ENCODE data around the gene OR6M1.

OR6M1 gene

GRCh38 chr11:123806249-123806648, at the start of gene OR6M1:
OR6M1 (minus strand) TSS chr11:123806349; CDS start chr11:123806349, 0 bp downstream.
- DNase-seq (ENCODE audit: low read depth): no peak

- DNase-seq (ENCODE audit: low read depth): no peak
Observed at GRCh38 chr11:123853038-123853437, 46.9 kb upstream of the OR6M1 start.

GRCh38 chr11:123852321-123852720, 46.2 kb upstream of the OR6M1 start:
- DNase-seq (ENCODE audit: low read depth): no peak

- DNase-seq (ENCODE audit: low read depth): no peak
Observed at GRCh38 chr11:123851110-123851509, 45.0 kb upstream of the OR6M1 start.

GRCh38 chr11:123841174-123841573, 35.0 kb upstream of the OR6M1 start:
- no peak for DNase-seq (ENCODE audit: low read depth)

- DNase-seq (ENCODE audit: low read depth): no peak
Observed at GRCh38 chr11:123839131-123839530, 33.0 kb upstream of the OR6M1 start.

GRCh38 chr11:123838659-123839058, 32.5 kb upstream of the OR6M1 start:
- no peak for DNase-seq (ENCODE audit: low read depth)

- DNase-seq (ENCODE audit: low read depth): no peak
Observed at GRCh38 chr11:123838199-123838598, 32.0 kb upstream of the OR6M1 start.

- DNase-seq (ENCODE audit: low read depth): no peak
Observed at GRCh38 chr11:123833095-123833494, 26.9 kb upstream of the OR6M1 start.

- no peak for DNase-seq (ENCODE audit: low read depth)
Observed at GRCh38 chr11:123829745-123830144, 23.6 kb upstream of the OR6M1 start.

GRCh38 chr11:123822599-123822998, 16.4 kb upstream of the OR6M1 start:
- no peak for DNase-seq (ENCODE audit: low read depth)

- DNase-seq (ENCODE audit: low read depth): no peak
Observed at GRCh38 chr11:123822032-123822431, 15.9 kb upstream of the OR6M1 start.

- no peak for DNase-seq (ENCODE audit: low read depth)
Observed at GRCh38 chr11:123815122-123815521, 9.0 kb upstream of the OR6M1 start.

GRCh38 chr11:123801765-123802164, 4.4 kb downstream of the OR6M1 start:
- no peak for DNase-seq (ENCODE audit: low read depth)

- DNase-seq (ENCODE audit: low read depth): no peak
Observed at GRCh38 chr11:123800036-123800435, 6.1 kb downstream of the OR6M1 start.

GRCh38 chr11:123799438-123799837, 6.7 kb downstream of the OR6M1 start:
- no peak for DNase-seq (ENCODE audit: low read depth)

- DNase-seq (ENCODE audit: low read depth): no peak
Observed at GRCh38 chr11:123798513-123799252, 7.5 kb downstream of the OR6M1 start.

GRCh38 chr11:123798079-123798478, 8.1 kb downstream of the OR6M1 start:
- DNase-seq (ENCODE audit: low read depth): no peak

GRCh38 chr11:123797541-123797940, 8.6 kb downstream of the OR6M1 start:
- no peak for DNase-seq (ENCODE audit: low read depth)

- DNase-seq (ENCODE audit: low read depth): no peak
Observed at GRCh38 chr11:123797114-123797513, 9.0 kb downstream of the OR6M1 start.

GRCh38 chr11:123796226-123796625, 9.9 kb downstream of the OR6M1 start:
- DNase-seq (ENCODE audit: low read depth): no peak

- no peak for DNase-seq (ENCODE audit: low read depth)
Observed at GRCh38 chr11:123783536-123783935, 22.6 kb downstream of the OR6M1 start.

- DNase-seq (ENCODE audit: low read depth): no peak
Observed at GRCh38 chr11:123778511-123778910, 27.6 kb downstream of the OR6M1 start.

Data from activated T-helper 1 cell treated with Interleukin-2 at 50 U/mL for 16 hours (primary cell).